MM.1S (cell line): Measurements from ENCODE around the gene AGPAT2.

ENCODE experiments used
- DNase-seq: peaks from one replicate; pipeline ENCODE4 v3.0.0-alpha.2; 2015
- H2AFZ ChIP-seq: fragments of 300-600 bp; sonication (generic); 2 replicates; pipeline ENCODE4 v1.6.0; 2016; ENCODE audit warnings: antibody characterized with exemption, low read length
- H3F3A ChIP-seq: fragments of 300-600 bp; sonication (generic); 2 replicates; pipeline ENCODE4 v1.6.1; 2016; ENCODE audit warnings: mild to moderate bottlenecking, antibody characterized with exemption, low read length, moderate library complexity, mixed read lengths; ENCODE audit not compliant: insufficient read depth
- H3K27ac ChIP-seq: fragments of 300-600 bp; sonication (generic); 2 replicates; pipeline ENCODE4 v1.5.1; 2016; ENCODE audit warnings: mild to moderate bottlenecking, low read length
- H3K27me3 ChIP-seq: fragments of 300-600 bp; sonication (generic); replicated peaks from 2 replicates; pipeline ENCODE4 v1.6.0; 2016; ENCODE audit warnings: low read length; ENCODE audit not compliant: insufficient read depth
- H3K36me3 ChIP-seq: fragments of 300-600 bp; sonication (generic); replicated peaks from 2 replicates; pipeline ENCODE4 v1.6.1; 2016; ENCODE audit warnings: mild to moderate bottlenecking, low read length, mixed read lengths; ENCODE audit not compliant: insufficient read depth
- H3K4me1 ChIP-seq: fragments of 300-600 bp; sonication (generic); 2 replicates; pipeline ENCODE4 v1.6.1; 2016; ENCODE audit warnings: low read length, mixed read lengths
- H3K4me2 ChIP-seq: fragments of 300-600 bp; sonication (generic); 2 replicates; pipeline ENCODE4 v1.6.0; 2016; ENCODE audit warnings: low read depth, low read length
- H3K4me3 ChIP-seq: fragments of 300-600 bp; sonication (generic); 2 replicates; pipeline ENCODE4 v1.5.1; 2016; ENCODE audit warnings: low read length, mixed read lengths
- H3K79me2 ChIP-seq: fragments of 300-600 bp; sonication (generic); 2 replicates; pipeline ENCODE4 v1.6.1; 2016; ENCODE audit warnings: mixed run types, low read length, mixed read lengths
- H3K9ac ChIP-seq: fragments of 300-600 bp; sonication (generic); 2 replicates; pipeline ENCODE4 v1.6.1; 2016; ENCODE audit warnings: low read length, mixed read lengths
- H3K9me2 ChIP-seq: fragments of 300-600 bp; sonication (generic); replicated peaks from 2 replicates; pipeline ENCODE4 v1.6.1; 2016; ENCODE audit warnings: mild to moderate bottlenecking, low read length, mixed read lengths; ENCODE audit not compliant: insufficient read depth
- H3K9me3 ChIP-seq: fragments of 300-600 bp; sonication (generic); replicated peaks from 2 replicates; pipeline ENCODE4 v1.6.1; 2016; ENCODE audit warnings: mild to moderate bottlenecking, low read length, mixed read lengths; ENCODE audit not compliant: insufficient read depth
- H4K20me1 ChIP-seq: fragments of 300-600 bp; sonication (generic); 2 replicates; pipeline ENCODE4 v1.6.1; 2016; ENCODE audit warnings: mild to moderate bottlenecking, low read length, moderate library complexity, mixed read lengths; ENCODE audit not compliant: insufficient read depth
- EZH2 ChIP-seq: fragments of 300-600 bp; sonication (generic); optimal IDR thresholded peaks from 2 replicates; pipeline ENCODE3; 2017; ENCODE audit warnings: low read depth, mild to moderate bottlenecking, antibody characterized with exemption, low read length, mixed read lengths
- EZH2phosphoT487 ChIP-seq: fragments of 300-600 bp; sonication (generic); IDR thresholded peaks from 2 replicates; pipeline ENCODE4 v1.6.1; 2018; ENCODE audit warnings: antibody characterized with exemption, low read length
- TF ChIP-seq, protein P1 (sequence below): fragments of 300-600 bp; sonication (generic); IDR thresholded peaks from 2 replicates; pipeline ENCODE4 v1.5.1; 2016; ENCODE audit warnings: antibody characterized with exemption, low read length, mixed read lengths

The AGPAT2 gene

DNA sequence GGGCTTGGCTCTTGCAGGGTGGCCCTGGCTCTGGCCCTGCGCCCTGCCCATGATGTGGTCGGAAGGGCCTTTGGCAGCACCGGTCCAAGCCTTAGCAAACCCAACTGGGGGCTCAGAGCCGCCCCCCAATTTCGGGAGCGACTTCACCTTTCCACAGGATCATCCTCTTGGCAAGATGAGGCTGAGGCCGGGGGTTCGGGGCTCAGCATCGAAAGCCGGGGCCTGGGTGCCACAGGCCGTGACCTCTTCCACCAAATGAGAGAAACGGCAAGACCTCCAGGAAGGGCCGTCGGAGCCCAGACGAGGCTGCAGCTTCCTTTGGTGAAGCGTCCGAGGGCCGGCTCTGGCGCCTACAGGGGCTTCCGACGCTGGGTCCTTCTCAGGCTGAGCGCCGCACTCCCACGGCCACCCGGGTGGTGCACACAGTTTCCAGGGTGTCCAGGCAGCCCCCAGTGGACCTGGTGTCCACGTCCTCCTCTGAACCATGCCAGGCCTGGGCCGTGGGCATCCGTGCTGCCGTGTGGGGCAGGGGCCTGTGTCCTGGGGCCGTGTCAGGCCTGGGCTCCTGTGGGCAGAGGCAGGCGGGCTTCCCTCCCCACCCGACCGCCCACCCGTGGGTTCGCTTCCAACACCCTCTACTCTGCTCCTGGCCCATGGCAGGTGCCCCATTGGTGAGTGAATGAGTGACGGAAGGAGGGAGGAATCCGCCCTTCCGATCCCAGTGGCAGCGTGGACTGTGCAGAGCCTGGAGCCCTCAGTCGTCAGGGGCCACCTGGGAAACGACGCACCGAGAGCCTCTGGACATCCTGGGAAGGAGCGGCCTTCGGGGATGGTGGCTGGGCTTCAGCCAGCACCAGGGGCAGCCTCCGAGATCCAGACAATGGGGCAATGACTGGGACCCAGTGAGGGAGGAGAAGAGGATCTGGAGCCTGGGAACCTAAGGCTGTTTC, 5.2 kb upstream of the AGPAT2 start:
- DNase-seq, result no peak
- no peak for TF ChIP-seq EZH2phosphoT487
- TF ChIP-seq, protein P1, sequence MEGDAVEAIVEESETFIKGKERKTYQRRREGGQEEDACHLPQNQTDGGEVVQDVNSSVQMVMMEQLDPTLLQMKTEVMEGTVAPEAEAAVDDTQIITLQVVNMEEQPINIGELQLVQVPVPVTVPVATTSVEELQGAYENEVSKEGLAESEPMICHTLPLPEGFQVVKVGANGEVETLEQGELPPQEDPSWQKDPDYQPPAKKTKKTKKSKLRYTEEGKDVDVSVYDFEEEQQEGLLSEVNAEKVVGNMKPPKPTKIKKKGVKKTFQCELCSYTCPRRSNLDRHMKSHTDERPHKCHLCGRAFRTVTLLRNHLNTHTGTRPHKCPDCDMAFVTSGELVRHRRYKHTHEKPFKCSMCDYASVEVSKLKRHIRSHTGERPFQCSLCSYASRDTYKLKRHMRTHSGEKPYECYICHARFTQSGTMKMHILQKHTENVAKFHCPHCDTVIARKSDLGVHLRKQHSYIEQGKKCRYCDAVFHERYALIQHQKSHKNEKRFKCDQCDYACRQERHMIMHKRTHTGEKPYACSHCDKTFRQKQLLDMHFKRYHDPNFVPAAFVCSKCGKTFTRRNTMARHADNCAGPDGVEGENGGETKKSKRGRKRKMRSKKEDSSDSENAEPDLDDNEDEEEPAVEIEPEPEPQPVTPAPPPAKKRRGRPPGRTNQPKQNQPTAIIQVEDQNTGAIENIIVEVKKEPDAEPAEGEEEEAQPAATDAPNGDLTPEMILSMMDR, result no peak
- TF ChIP-seq EZH2, result no peak

GRCh38 chr9:136691316-136692184, 4.3 kb upstream of the AGPAT2 start:
- H3K79me2 ChIP-seq, result no peaks in the 10 kb centered on the region
- H3K9me3 ChIP-seq, result no peaks in the 10 kb centered on the region
- H3K9me2 ChIP-seq, result no peaks in the 10 kb centered on the region
- H3K27ac ChIP-seq, result no peak overlapping the region
- DNase-seq, result no peak
- no peak overlapping the region for H3K4me3 ChIP-seq
- no peaks in the 10 kb centered on the region for H3K4me1 ChIP-seq
- no peaks in the 10 kb centered on the region for H3K36me3 ChIP-seq
- no peak overlapping the region for H3K4me2 ChIP-seq
- no peaks in the 10 kb centered on the region for H3F3A ChIP-seq
- H3K9ac ChIP-seq, result no peak overlapping the region
- peaks cover 90% of the 10 kb centered on the region for H3K27me3 ChIP-seq
- no peak for TF ChIP-seq EZH2
- TF ChIP-seq, protein P1, result no peak
- no peak for TF ChIP-seq EZH2phosphoT487
- no peak overlapping the region for H2AFZ ChIP-seq
- H4K20me1 ChIP-seq, result no peaks in the 10 kb centered on the region

More for the DNA sequence above, 5.2 kb upstream of the AGPAT2 start:
- Histone ChIP-seq H3K27ac (no peak overlapping the region), H3K9me2 (no peaks in the 10 kb centered on the region), H3K36me3 (no peaks in the 10 kb centered on the region), H4K20me1 (no peaks in the 10 kb centered on the region), H3K27me3 (peaks cover 92% of the 10 kb centered on the region), H3K4me1 (no peaks in the 10 kb centered on the region), H3K9ac (no peak overlapping the region), H3K79me2 (no peaks in the 10 kb centered on the region), H3K4me2 (no peak overlapping the region), H3K4me3 (no peak overlapping the region), H2AFZ (no peak overlapping the region), H3K9me3 (no peaks in the 10 kb centered on the region), H3F3A (no peaks in the 10 kb centered on the region)

- H3K27ac ChIP-seq, result no peak overlapping the region
- no peaks in the 10 kb centered on the region for H3K79me2 ChIP-seq
- TF ChIP-seq, protein P1, result no peak
- TF ChIP-seq EZH2phosphoT487 (no peak), EZH2 (no peak)
- H3K27me3 ChIP-seq, result peaks cover 91% of the 10 kb centered on the region
- no peaks in the 10 kb centered on the region for H3K9me2 ChIP-seq
- H3F3A ChIP-seq, result no peaks in the 10 kb centered on the region
- H4K20me1 ChIP-seq, result no peaks in the 10 kb centered on the region
- H3K9ac ChIP-seq, result no peak overlapping the region
- no peaks in the 10 kb centered on the region for H3K9me3 ChIP-seq
- H3K4me1 ChIP-seq, result no peaks in the 10 kb centered on the region
- no peaks in the 10 kb centered on the region for H3K36me3 ChIP-seq
- no peak overlapping the region for H2AFZ ChIP-seq
- no peak for DNase-seq
- H3K4me3 ChIP-seq, result no peak overlapping the region
- no peak overlapping the region for H3K4me2 ChIP-seq
Measured at GRCh38 chr9:136690806-136691261, 3.6 kb upstream of the AGPAT2 start.
